Uterus (tissue), 2 donors: ENCODE measurements around the gene INO80.

Experiments used
- CTCF ChIP-seq, 4 experiments: fragments of 200-600 bp in 2 of 4; fragments of 450-650 bp in 2 of 4; sonication (generic) in 2 of 4; IDR thresholded peaks; one replicate each; pipeline ENCODE4 v1.5.1; 2016 to 2019; ENCODE audit warnings: antibody characterized with exemption in 4 of 4, mild to moderate bottlenecking in 2 of 4, moderate library complexity in 1 of 4
- POLR2A ChIP-seq, 2 donors: fragments of 450-650 bp; IDR thresholded peaks; one replicate each; pipeline ENCODE4 v1.6.1; 2016; ENCODE audit warnings: antibody characterized with exemption in 2 of 2, mild to moderate bottlenecking in 1 of 2, moderate library complexity in 1 of 2

DNA sequence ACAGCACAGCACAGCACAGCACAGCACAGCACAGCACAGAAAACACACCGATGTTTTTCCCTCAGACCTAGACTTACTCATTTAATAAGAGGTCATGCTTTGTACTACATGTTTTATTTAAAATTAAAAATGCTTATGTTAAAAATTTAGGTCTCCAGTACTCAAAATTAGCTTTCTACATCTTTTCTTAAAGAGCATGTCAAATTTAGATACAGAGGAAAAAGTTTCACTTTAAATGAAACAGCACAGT lies 84.1 kb downstream of the INO80 start:
- no peak for TF ChIP-seq CTCF (IDR thresholded peaks at IDR 0.05)
- TF ChIP-seq POLR2A (IDR thresholded peaks at IDR 0.05) = no peak
